Neuron (in vitro differentiated cells): ENCODE measurements around the gene BHLHE23.
"Not testable (repeated sequence)": the region's sequence is repeated elsewhere in the genome, so short reads cannot be mapped to it uniquely, and the experiment has no call there.

Experiments used
- H2AFZ ChIP-seq: one replicate; pipeline ENCODE4 v1.6.1; 2013; ENCODE audit warnings: low read depth, mild to moderate bottlenecking, inconsistent platforms, low read length, moderate library complexity
- H3K27me3 ChIP-seq: one replicate; pipeline ENCODE4 v1.6.1; 2013; ENCODE audit warnings: low read length; ENCODE audit not compliant: insufficient read depth
- H3K36me3 ChIP-seq: one replicate; pipeline ENCODE4 v1.6.1; 2013; ENCODE audit warnings: low read length; ENCODE audit not compliant: insufficient read depth
- H3K4me1 ChIP-seq: one replicate; pipeline ENCODE4 v1.6.1; 2013; ENCODE audit warnings: low read length; ENCODE audit not compliant: insufficient read depth
- H3K4me3 ChIP-seq: 2 replicates; pipeline ENCODE4 v1.5.1; 2013; ENCODE audit warnings: mild to moderate bottlenecking, low read length, moderate library complexity
- H3K9me3 ChIP-seq: one replicate; pipeline ENCODE4 v1.6.1; 2013; ENCODE audit warnings: low read length

The BHLHE23 gene

DNA sequence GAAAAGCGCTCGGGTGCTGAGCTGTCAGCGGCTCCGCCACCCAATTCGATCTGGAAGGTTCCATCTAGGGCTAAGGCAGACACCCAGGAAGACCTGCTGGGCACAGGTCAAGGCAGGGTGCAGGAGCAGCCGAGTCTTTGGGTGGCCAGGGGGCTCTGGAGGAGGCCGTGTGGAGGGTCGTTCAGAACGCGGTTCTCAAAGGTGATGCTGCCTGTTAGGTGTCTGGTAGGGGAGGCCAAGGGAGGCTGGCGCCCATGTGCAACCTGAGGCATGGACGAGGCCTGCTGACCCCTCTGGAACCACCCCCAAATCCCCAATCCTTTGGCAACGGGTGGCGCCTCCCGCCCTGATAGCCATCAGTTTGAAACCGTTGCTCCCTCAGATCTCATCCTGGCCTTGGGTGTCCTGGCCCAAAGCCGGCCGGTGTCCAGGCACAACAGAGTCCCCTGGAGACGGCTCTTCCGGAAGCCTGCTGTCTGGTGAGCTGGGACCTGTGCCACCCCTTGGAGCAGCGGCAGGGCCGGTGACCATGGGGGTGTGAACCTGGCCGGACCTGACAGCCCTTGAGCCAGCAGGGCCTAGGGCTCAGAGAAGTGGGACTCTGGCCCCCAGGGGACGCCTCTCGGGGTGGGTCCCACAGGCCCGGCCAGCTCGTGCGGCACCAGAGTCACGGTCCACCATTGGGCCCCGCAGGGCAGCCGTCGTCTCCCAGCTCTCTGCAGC is 43.7 kb downstream of the BHLHE23 start:
- H3K27me3 ChIP-seq: peaks cover 29% of the 10 kb centered on the region
- H2AFZ ChIP-seq: no peak overlapping the region
- H3K9me3 ChIP-seq: no peaks in the 10 kb centered on the region
- H3K4me3 ChIP-seq: no peak overlapping the region
- H3K36me3 ChIP-seq: no peaks in the 10 kb centered on the region
- H3K4me1 ChIP-seq: no peaks in the 10 kb centered on the region

DNA sequence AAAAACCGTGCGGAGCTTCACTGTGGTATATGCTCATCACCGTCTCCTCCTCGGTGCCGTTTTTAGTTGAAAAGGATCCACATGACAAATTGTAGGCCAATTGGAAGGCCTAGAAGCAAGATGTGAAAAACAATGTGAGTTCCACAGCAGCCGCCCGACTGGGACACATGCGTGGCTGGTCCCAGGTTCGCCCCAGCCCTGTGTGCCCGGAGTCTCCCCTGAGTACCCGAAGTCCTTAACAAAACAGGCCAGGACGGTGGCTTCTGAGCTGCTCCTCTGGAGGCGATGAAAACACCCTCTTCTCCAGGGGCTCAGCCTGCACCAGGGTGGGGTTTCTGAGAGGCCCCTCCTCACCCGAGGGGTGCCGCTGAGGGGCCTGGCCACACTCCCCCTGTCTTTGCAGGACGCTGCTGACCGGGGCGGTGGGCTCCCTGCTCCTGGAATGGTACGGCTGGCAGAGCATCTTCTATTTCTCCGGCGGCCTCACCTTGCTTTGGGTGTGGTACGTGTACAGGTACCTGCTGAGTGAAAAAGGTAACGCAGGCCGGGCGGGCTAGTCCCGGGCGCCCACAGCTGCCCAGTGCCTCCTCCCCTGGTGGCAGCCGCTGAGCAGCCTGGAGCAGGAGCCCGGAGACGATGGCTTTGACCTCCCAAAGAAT is 44.4 kb downstream of the BHLHE23 start:
- Histone ChIP-seq H3K9me3 (no peaks in the 10 kb centered on the region), H3K4me1 (no peaks in the 10 kb centered on the region), H3K36me3 (no peaks in the 10 kb centered on the region), H3K27me3 (peaks cover 28% of the 10 kb centered on the region), H2AFZ (no peak overlapping the region), H3K4me3 (no peak overlapping the region)

DNA sequence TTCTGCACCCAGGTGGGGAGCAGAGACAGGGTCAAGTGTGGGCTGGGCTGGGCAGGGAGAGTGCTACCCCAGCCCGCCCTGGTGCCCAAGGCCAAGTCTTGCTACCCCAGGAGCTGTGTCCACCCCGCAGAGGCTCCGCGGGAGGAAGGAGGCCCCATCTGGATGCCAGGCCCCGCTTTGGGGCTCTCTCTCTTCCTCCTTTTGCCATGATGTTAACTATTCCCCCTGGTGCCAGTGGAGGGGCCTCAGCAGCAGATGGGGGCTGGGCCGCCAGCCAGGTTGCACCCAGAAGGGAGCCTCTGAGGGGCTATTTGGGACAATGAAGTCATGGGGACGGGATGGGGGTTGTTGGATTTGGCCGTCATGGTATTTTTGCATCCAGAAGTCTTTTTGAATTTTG is 45.0 kb downstream of the BHLHE23 start:
- H3K36me3 ChIP-seq: no peaks in the 10 kb centered on the region

DNA sequence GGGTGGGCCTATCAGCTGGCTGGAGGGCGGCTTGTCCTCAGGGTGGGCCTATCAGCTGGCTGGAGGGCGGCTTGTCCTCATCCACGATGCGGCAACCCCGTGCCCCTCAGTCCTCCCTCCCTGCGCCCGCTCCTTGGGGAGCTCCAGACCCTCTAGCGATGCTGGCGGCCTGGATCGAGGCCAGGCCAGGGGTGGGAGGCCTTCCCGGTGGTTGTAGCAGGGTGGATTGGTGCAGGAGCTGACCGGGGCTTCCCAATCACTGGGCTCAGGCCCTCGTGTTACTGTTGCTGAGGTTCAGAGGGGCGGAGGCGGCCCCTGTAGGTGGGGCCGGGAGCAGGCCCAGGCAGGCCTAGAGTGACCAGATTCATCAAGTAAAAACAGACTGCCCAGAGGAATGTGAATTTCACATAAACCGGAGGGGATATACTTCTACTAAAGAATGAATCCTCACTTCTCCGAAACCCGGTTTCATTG is 45.4 kb downstream of the BHLHE23 start:
- Histone ChIP-seq H2AFZ (no peak overlapping the region), H3K9me3 (no peaks in the 10 kb centered on the region), H3K27me3 (peaks cover 28% of the 10 kb centered on the region), H3K4me3 (no peak overlapping the region), H3K4me1 (no peaks in the 10 kb centered on the region), H3K36me3 (no peaks in the 10 kb centered on the region)

More for the DNA sequence above, 45.0 kb downstream of the BHLHE23 start:
- Histone ChIP-seq H3K4me1 (no peaks in the 10 kb centered on the region), H3K27me3 (peaks cover 28% of the 10 kb centered on the region), H3K9me3 (no peaks in the 10 kb centered on the region), H2AFZ (no peak overlapping the region), H3K4me3 (no peak overlapping the region)

DNA sequence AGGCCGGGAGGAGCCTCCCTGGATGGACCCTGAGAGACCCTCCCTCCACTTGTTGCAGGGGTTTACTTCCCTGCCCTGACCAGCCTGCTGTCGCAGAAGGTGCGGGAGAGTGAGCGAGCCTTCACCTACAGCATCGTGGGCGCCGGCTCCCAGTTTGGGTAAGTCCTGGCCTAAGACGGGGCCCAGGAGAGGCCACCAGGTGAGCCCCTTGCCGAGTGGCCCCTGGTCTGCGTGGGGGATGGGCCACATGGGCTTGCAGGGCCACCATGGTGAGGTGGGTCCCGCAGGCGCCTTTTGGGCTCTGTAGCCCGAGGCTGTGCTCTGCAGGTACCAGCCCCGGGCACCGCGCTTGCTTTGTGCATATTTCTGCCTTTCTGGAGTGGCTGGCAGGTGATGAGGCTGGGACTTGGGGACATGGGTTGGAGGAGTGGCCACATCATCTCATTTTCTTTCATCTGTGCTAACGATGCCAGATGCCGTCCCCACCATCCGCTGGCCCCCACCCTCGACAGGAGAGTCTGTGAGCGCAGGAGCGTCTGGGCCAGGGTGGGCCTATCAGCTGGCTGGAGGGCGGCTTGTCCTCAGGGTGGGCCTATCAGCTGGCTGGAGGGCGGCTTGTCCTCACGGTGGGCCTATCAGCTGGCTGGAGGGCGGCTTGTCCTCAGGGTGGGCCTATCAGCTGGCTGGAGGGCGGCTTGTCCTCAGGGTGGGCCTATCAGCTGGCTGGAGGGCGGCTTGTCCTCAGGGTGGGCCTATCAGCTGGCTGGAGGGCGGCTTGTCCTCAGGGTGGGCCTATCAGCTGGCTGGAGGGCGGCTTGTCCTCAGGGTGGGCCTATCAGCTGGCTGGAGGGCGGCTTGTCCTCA is 46.1 kb downstream of the BHLHE23 start:
- H3K36me3 ChIP-seq, H3K4me3 ChIP-seq: not testable (repeated sequence)

DNA sequence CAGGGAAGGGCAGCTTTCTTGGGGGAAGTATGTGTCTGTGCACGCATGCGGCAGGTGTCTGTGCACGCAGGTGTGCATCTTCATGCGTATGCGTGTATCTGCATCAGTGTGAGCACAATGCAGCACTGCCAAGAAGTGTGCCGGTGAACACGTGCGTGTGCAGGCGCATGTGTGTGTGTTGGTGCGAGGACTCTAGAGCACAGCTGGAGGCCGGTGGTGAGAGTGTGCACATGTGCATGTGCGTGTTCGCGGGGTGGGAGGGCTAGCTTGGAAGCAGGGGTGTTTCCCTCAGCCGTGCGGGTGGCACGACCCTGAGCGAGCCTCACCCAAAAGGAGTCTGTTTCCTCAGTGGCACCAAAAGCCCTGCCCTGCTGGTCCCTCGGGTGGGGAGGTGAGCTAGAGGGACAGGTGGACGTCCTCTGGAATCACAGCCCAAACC is 46.7 kb downstream of the BHLHE23 start:
- no peaks in the 10 kb centered on the region for H3K36me3 ChIP-seq

More for the DNA sequence above, 46.1 kb downstream of the BHLHE23 start:
- H3K9me3 ChIP-seq, H3K4me1 ChIP-seq, H2AFZ ChIP-seq: not testable (repeated sequence)
- H3K27me3 ChIP-seq: peaks cover 27% of the 10 kb centered on the region

DNA sequence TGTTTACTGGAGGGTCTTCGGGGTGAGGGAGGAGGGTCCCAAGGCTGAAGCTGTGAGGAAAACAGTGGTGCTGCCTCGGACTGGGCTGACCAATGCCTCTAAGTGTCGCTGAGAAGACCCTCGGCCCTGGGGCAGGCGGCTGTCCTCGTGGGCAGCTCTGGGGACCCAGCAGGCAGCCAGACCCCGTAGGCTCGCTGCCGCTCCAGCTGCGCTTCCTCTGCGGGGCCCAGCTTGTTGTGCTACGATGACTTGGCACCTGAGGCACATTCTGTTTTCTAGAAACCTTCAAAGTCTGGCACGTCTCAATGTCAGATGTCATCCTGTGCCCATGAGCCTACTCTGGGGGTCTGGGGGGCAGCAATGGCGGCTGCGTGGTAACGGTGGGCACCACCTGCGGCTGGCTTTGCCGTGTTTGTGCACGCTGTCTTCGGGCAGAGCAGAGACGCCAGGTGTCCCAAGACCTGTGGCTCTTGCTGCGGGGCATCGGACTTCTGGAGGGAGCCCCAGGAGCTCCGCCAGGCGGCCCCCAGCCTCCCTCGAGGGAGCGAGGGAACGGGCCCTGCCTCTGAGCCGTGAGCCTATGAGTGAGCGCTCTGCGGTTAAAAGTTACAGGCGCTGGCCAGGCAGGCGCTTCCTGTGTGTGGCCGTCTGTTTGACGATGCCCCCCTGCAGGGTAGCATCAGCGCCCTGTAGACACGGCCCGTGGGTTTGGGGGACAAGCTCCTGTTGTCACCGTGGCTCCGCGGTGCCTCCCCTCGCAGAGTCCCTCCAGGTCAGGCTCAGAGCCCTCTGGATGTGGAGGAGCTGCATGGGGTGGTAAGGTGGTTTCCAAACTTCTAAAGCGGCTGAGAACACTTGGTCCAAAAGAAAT is 47.4 kb downstream of the BHLHE23 start:
- Histone ChIP-seq H3K36me3 (no peaks in the 10 kb centered on the region), H3K4me3 (no peak overlapping the region)

More for the DNA sequence above, 46.7 kb downstream of the BHLHE23 start:
- H2AFZ ChIP-seq: no peak overlapping the region
- peaks cover 21% of the 10 kb centered on the region for H3K27me3 ChIP-seq
- no peak overlapping the region for H3K4me3 ChIP-seq
- no peaks in the 10 kb centered on the region for H3K4me1 ChIP-seq
- H3K9me3 ChIP-seq: no peaks in the 10 kb centered on the region

DNA sequence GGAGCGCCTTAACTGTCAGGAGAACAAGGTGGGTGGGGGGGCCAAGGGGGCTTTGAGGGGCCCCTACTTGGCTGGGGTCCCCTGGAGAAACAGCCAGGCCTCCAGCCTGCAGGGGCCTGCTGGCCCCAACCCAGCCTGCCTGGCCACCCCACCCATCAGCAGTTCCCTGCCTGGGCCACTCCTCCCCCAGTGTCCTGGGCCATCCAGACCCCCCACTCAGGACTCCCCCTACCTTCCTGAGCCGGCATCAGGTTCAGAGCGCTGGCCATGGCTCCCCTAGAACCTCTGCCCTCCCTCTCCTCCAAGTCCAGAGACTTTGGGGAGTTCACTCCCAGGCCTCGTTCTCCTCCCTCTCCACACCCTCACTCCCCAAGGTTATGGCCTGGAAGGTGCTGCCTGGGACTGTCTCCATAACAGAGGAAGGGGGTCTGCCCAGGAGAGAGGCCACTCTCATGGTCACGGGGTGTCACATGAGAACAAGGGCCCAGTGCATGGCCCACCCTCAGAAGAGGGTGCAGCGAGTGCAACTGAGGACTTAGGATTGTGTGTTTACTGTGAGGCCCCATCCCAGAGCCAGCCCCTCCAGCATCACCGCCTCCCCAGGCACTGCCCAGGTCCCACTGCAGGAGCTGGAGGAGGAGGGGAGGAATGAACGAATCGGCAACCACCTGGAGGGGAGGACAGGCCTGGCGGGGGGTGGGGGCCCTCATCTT is 48.2 kb downstream of the BHLHE23 start:
- Histone ChIP-seq H3K27me3 (peaks cover 12% of the 10 kb centered on the region), H3K9me3 (no peaks in the 10 kb centered on the region)

More for the DNA sequence above, 47.4 kb downstream of the BHLHE23 start:
- peaks cover 18% of the 10 kb centered on the region for H3K27me3 ChIP-seq
- no peak overlapping the region for H2AFZ ChIP-seq
- peaks cover 4% of the 10 kb centered on the region for H3K4me1 ChIP-seq
- H3K9me3 ChIP-seq: no peaks in the 10 kb centered on the region

DNA sequence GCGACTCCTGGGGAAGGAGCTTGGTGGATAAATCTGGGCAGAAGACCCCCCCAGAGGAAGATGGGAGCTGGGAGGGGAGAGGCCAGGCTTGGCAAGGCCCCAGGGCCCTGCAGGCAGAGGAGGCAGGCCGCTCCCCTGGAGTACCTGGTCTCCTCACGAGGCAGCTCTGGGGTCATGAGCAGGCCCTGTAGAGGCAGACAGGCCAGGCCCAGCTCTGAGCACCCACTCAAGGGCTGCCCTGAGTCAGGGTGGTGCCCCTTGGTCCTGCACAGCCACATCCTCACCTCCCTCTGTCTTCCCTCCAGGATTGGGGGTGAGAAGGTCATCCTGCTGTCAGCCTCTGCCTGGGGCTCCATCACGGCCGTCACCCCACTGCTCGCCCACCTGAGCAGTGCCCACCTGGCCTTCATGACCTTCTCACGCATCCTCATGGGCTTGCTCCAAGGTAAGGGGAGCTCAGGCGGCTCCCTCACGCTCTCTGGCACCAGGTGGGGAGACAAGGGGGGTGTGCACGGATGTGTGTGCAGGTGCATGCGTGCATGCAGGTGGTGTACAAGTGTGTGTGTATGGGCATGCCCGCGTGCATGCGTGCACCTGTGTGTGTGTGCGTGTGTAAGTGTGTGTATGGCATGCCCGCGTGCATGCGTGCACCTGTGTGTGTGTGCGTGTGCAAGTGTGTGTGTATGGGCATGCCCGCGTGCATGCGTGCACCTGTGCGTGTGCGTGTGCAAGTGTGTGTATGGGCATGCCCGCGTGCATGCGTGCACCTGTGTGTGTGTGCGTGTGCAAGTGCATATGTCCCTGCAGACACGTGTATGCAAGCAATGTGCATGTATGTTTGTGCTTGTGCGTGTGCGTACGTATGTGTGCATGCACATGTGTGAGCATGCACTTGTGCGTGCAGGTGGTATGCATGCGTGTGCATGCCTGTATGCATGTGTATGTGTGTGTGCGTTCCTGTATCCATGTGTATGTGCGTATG is 49.3 kb downstream of the BHLHE23 start:
- Histone ChIP-seq H2AFZ (no peak overlapping the region), H3K4me3 (no peak overlapping the region), H3K36me3 (no peaks in the 10 kb centered on the region), H3K4me1 (peaks cover 15% of the 10 kb centered on the region), H3K27me3 (peaks cover 3% of the 10 kb centered on the region), H3K9me3 (no peaks in the 10 kb centered on the region)

More for the DNA sequence above, 48.2 kb downstream of the BHLHE23 start:
- Histone ChIP-seq H2AFZ (no peak overlapping the region), H3K36me3 (no peaks in the 10 kb centered on the region), H3K4me3 (no peak overlapping the region), H3K4me1 (peaks cover 9% of the 10 kb centered on the region)

DNA sequence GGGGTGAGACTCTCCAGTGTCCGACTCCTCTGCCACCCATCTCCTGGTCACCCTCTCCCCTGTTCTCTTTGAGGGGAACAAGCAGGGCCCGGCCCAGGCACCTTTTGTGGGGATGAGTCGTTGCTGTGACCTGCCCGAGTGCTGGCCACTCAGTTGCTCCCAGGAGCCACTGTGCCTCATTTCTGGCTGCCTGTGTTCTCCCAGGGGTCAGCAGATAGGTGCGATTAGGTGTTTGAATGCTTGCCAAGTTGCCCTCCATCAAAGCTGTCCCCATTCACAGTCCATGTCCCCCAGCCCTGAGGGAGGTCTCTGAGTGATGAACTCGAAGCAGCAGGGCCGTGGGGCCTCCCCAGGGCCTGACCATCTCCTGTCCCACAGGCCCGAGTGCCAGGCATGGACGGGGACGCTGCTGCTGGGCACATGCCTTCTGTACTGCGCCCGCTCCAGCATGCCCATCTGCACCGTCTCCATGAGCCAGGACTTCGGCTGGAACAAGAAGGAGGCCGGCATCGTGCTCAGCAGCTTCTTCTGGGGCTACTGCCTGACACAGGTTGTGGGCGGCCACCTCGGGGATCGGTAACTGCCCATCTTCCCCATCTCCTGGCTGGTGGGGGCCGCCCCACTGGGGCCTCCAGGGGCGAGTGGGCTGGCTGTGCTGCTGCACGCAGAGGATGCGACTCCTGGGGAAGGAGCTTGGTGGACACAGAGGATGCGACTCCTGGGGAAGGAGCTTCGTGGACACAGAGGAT is 50.2 kb downstream of the BHLHE23 start:
- Histone ChIP-seq H3K4me1 (peaks cover 15% of the 10 kb centered on the region), H3K36me3 (no peaks in the 10 kb centered on the region), H3K4me3 (no peak overlapping the region), H3K9me3 (no peaks in the 10 kb centered on the region), H3K27me3 (peaks cover 3% of the 10 kb centered on the region), H2AFZ (no peak overlapping the region)
